ENCODE results near the gene RPS27L.

GRCh38 chr15:63122002-63122875, 35.0 kb downstream of the RPS27L start:
- TF ChIP-seq CTCF (IDR thresholded peaks at IDR 0.05) (peak in 1 of 4 experiments; percentile 25), POLR2A (IDR thresholded peaks at IDR 0.05) (no peak)

Measured in uterus (tissue), 2 donors.